Neural progenitor cell (in vitro differentiated cells): ENCODE data around the gene FLG. TPM values are rescaled to one million over a fixed set of nuclear protein-coding genes. Genes with fewer than 3 reads are reported as not detected.

Experiments
- DNase-seq: peaks from one replicate; pipeline ENCODE4 v3.0.0-alpha.2; 2016; ENCODE audit warnings: low spot score
- H2AFZ ChIP-seq: fragments of 200-600 bp; sonication (generic); replicated peaks from 2 replicates; pipeline ENCODE4 v1.6.1; 2016; ENCODE audit warnings: antibody characterized with exemption
- H3F3A ChIP-seq: fragments of 200-600 bp; sonication (generic); 2 replicates; pipeline ENCODE4 v1.6.1; 2016; ENCODE audit warnings: antibody characterized with exemption, low read depth
- H3K27ac ChIP-seq: fragments of 200-600 bp; sonication (generic); 2 replicates; pipeline ENCODE4 v1.5.1; 2016; ENCODE audit warnings: mild to moderate bottlenecking
- H3K27me3 ChIP-seq: fragments of 200-600 bp; sonication (generic); 2 replicates; pipeline ENCODE4 v1.6.1; 2016; ENCODE audit warnings: mild to moderate bottlenecking, moderate library complexity
- H3K36me3 ChIP-seq: fragments of 200-600 bp; sonication (generic); 2 replicates; pipeline ENCODE4 v1.5.1; 2016
- H3K4me1 ChIP-seq: fragments of 200-600 bp; sonication (generic); 2 replicates; pipeline ENCODE4 v1.6.1; 2016; ENCODE audit warnings: mixed run types
- H3K4me2 ChIP-seq: fragments of 200-600 bp; sonication (generic); 2 replicates; pipeline ENCODE4 v1.6.1; 2016
- H3K4me3 ChIP-seq: fragments of 200-600 bp; sonication (generic); 2 replicates; pipeline ENCODE4 v1.5.1; 2016
- H3K79me2 ChIP-seq: fragments of 200-600 bp; sonication (generic); 2 replicates; pipeline ENCODE4 v1.6.1; 2016; ENCODE audit warnings: low read depth
- H3K9ac ChIP-seq: fragments of 200-600 bp; sonication (generic); 2 replicates; pipeline ENCODE4 v1.6.1; 2016
- H3K9me3 ChIP-seq: fragments of 200-600 bp; sonication (generic); 2 replicates; pipeline ENCODE4 v1.5.1; 2016; ENCODE audit warnings: low read depth
- H4K20me1 ChIP-seq: fragments of 200-600 bp; sonication (generic); 2 replicates; pipeline ENCODE4 v1.6.1; 2016; ENCODE audit warnings: low read depth
- H3K27ac Mint-ChIP-seq: 3 replicates; pipeline ENCODE4 v1.8.0; 2021; ENCODE audit warnings: mixed read lengths
- H3K27me3 Mint-ChIP-seq: 2 replicates; pipeline ENCODE4 v1.8.0; 2022; ENCODE audit warnings: low read depth, mild to moderate bottlenecking, inconsistent platforms, moderate library complexity, mixed read lengths; ENCODE audit not compliant: insufficient read depth
- H3K36me3 Mint-ChIP-seq: 3 replicates; pipeline ENCODE4 v1.8.0; 2021; ENCODE audit warnings: mixed read lengths
- H3K4me1 Mint-ChIP-seq: 3 replicates; pipeline ENCODE4 v1.8.0; 2021; ENCODE audit warnings: mixed read lengths
- H3K4me3 Mint-ChIP-seq: 3 replicates; pipeline ENCODE4 v1.8.0; 2021; ENCODE audit warnings: mild to moderate bottlenecking, moderate library complexity, mixed read lengths
- H3K9me3 Mint-ChIP-seq: 3 replicates; pipeline ENCODE4 v1.8.0; 2020; ENCODE audit warnings: mixed read lengths
- CTCF ChIP-seq: fragments of 200-600 bp; sonication (generic); IDR thresholded peaks from 2 replicates; pipeline ENCODE4 v1.5.1; 2017; ENCODE audit warnings: antibody characterized with exemption, mild to moderate bottlenecking
- EZH2 ChIP-seq: fragments of 200-600 bp; sonication (generic); IDR thresholded peaks from 2 replicates; pipeline ENCODE4 v1.6.1; 2017; ENCODE audit warnings: antibody characterized with exemption, mild to moderate bottlenecking, moderate library complexity
- EZH2phosphoT487 ChIP-seq: fragments of 200-600 bp; sonication (generic); IDR thresholded peaks from 2 replicates; pipeline ENCODE4 v1.6.1; 2017; ENCODE audit warnings: antibody characterized with exemption
- total RNA-seq: library from RNA; depleted of rRNA; stranded (reverse); fragments of >200 nt; gene quantifications from 2 replicates; pipeline ENCODE4 v1.2.3, GENCODE V29; 2015; ENCODE audit warnings: low replicate concordance

The FLG gene
- total RNA-seq, 1 donor from 2014 or later, result not detected

DNA sequence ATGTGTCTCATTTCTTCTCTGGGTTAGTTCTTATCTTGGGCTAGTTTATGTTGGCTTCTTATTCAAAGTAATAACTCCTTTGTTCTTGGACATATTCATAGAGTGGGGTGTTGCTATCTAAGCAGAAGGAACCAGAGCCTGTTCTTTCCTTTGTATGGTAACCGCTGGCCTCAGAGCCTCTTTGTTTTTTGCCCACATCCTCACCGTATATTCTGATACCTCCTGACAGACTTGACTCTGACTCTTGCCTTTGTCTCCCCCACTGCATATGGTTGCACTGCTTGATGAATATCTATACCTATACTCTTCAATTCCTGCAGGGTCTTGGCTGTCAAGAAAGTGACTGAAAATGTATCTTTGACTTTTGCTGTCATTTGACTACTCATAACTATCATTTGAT lies 24.6 kb upstream of the FLG start:
- H3K36me3 Mint-ChIP-seq, result no peaks in the 10 kb centered on the region
- H3K27me3 Mint-ChIP-seq, result no peaks in the 10 kb centered on the region
- DNase-seq, result no peak
- no peak overlapping the region for H3K4me3 ChIP-seq
- peaks cover 24% of the 10 kb centered on the region for H3K9me3 Mint-ChIP-seq
- no peaks in the 10 kb centered on the region for H3K27me3 ChIP-seq
- H3K9me3 ChIP-seq, result peaks cover 26% of the 10 kb centered on the region
- no peak overlapping the region for H3K27ac ChIP-seq
- no peaks in the 10 kb centered on the region for H3K36me3 ChIP-seq
- H2AFZ ChIP-seq, result no peak overlapping the region
- no peak overlapping the region for H3K27ac Mint-ChIP-seq
- no peaks in the 10 kb centered on the region for H3K79me2 ChIP-seq
- no peaks in the 10 kb centered on the region for H3K4me1 Mint-ChIP-seq
- no peaks in the 10 kb centered on the region for H3K4me1 ChIP-seq
- no peaks in the 10 kb centered on the region for H4K20me1 ChIP-seq
- no peak overlapping the region for H3K4me3 Mint-ChIP-seq
- H3K9ac ChIP-seq, result no peak overlapping the region
- TF ChIP-seq EZH2phosphoT487, result no peak
- no peak for TF ChIP-seq CTCF
- TF ChIP-seq EZH2, result no peak
- H3K4me2 ChIP-seq, result no peak overlapping the region
- H3F3A ChIP-seq, result no peaks in the 10 kb centered on the region

DNA sequence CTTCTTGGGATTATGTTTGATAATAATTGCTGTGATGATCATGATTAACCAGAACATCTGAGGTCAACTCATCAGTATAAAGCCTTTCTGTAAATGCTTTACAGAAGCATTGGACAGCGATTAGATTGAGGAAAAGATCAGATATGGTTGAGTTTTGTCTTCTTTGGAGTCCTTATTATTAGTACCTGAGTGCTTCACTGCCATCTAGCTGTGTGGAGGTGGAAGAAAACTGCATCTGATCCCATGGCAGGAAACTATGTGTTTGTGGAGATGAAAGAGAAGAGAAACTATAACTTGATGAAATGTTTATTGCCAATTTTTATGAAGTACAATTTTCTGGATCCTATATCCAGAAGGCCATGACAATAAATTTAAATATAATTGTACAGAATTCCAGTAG lies 23.4 kb upstream of the FLG start:
- Mint-ChIP-seq H3K9me3 (peaks cover 16% of the 10 kb centered on the region), H3K4me3 (no peak overlapping the region), H3K4me1 (no peaks in the 10 kb centered on the region), H3K27me3 (no peaks in the 10 kb centered on the region), H3K27ac (no peak overlapping the region), H3K36me3 (no peaks in the 10 kb centered on the region)
- H3K27ac ChIP-seq, result no peak overlapping the region
- H3K4me3 ChIP-seq, result no peak overlapping the region
- peaks cover 24% of the 10 kb centered on the region for H3K9me3 ChIP-seq
- no peaks in the 10 kb centered on the region for H3F3A ChIP-seq
- H3K4me1 ChIP-seq, result no peaks in the 10 kb centered on the region
- no peak overlapping the region for H3K9ac ChIP-seq
- no peaks in the 10 kb centered on the region for H3K79me2 ChIP-seq
- H2AFZ ChIP-seq, result no peak overlapping the region
- H3K36me3 ChIP-seq, result no peaks in the 10 kb centered on the region
- no peak for TF ChIP-seq EZH2
- TF ChIP-seq CTCF, result no peak
- no peak for TF ChIP-seq EZH2phosphoT487
- no peaks in the 10 kb centered on the region for H3K27me3 ChIP-seq
- H3K4me2 ChIP-seq, result no peak overlapping the region
- DNase-seq, result no peak
- no peaks in the 10 kb centered on the region for H4K20me1 ChIP-seq

DNA sequence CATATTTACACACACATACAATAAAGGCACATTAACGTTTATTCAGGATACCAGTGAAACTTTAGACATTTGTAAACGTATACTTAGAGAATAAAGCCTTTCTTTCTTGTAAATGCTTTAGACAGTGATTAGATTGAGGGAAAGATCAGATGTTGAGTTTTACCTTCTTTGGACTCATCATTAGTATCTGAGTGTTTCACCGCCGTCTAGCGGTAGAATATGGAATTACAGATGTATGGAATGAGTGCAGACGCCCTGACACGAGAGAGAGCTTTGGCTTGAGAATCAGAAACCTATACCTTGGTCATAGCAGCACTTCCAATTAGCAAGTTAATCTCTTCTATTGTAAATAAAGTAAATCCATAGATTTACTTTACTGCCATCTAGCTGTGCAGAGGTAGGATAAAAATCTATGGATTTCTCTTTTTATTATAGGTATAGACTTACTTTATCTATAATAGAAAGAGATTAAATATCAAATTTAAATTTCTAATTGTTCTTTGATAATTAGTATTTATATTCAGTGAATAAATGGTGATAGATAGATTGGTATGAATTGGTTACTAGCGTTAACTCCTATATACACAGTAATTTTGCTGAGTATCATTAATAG lies 22.2 kb upstream of the FLG start:
- Histone ChIP-seq H4K20me1 (no peaks in the 10 kb centered on the region), H3F3A (no peaks in the 10 kb centered on the region), H2AFZ (no peak overlapping the region), H3K27ac (no peak overlapping the region), H3K9ac (no peak overlapping the region), H3K9me3 (peaks cover 36% of the 10 kb centered on the region), H3K4me3 (no peak overlapping the region), H3K4me2 (no peak overlapping the region), H3K4me1 (no peaks in the 10 kb centered on the region), H3K79me2 (no peaks in the 10 kb centered on the region), H3K27me3 (no peaks in the 10 kb centered on the region), H3K36me3 (no peaks in the 10 kb centered on the region)
- TF ChIP-seq CTCF (peak; percentile 57), EZH2 (no peak)
- Mint-ChIP-seq H3K36me3 (no peaks in the 10 kb centered on the region), H3K27me3 (peaks cover 2% of the 10 kb centered on the region), H3K4me3 (no peak overlapping the region), H3K9me3 (peaks cover 4% of the 10 kb centered on the region), H3K4me1 (no peaks in the 10 kb centered on the region), H3K27ac (no peak overlapping the region)
- peak; percentile 25 for DNase-seq
